Gastrocnemius medialis (tissue), 4 donors: ENCODE data around the gene NR3C2. TPM values are rescaled to one million over a fixed set of nuclear protein-coding genes. Genes with fewer than 3 reads are reported as not detected.

ENCODE experiments used
- ATAC-seq, 2 donors: fragments of 150-250 bp; one replicate each; pipeline ENCODE4 v1.9.1; 2016
- DNase-seq, 2 donors: peaks; one replicate each; pipeline ENCODE4 v3.0.0-alpha.2; 2019
- H3K27ac ChIP-seq, 4 donors: fragments of 200-600 bp; sonication (generic); 1 replicate in 1 of 4; 2 replicates in 3 of 4; pipeline ENCODE4 v1.5.1; 2016 to 2018; ENCODE audit warnings: mild to moderate bottlenecking in 2 of 4, moderate library complexity in 1 of 4
- H3K27me3 ChIP-seq, 3 donors: fragments of 200-600 bp; sonication (generic) in 2 of 3; 1 replicate in 1 of 3; 2 replicates in 2 of 3; pipeline versions ENCODE4 v1.5.1 to v1.6.0; 2016 to 2019; ENCODE audit warnings: mild to moderate bottlenecking in 1 of 3, moderate library complexity in 1 of 3
- H3K36me3 ChIP-seq, 2 donors: fragments of 200-600 bp; sonication (generic) in 1 of 2; one replicate each; pipeline ENCODE4 v1.5.1; 2017 to 2018
- H3K4me1 ChIP-seq, 2 donors: fragments of 200-600 bp; sonication (generic) in 1 of 2; one replicate each; pipeline ENCODE4 v1.5.1; 2016 to 2017; ENCODE audit warnings: mild to moderate bottlenecking in 2 of 2
- H3K4me3 ChIP-seq, 4 donors: fragments of 200-600 bp; sonication (generic) in 3 of 4; 1 replicate in 1 of 4; 2 replicates in 3 of 4; pipeline ENCODE4 v1.5.1; 2016 to 2019; ENCODE audit warnings: mild to moderate bottlenecking in 2 of 4
- H3K9me3 ChIP-seq, 3 donors: fragments of 200-600 bp; sonication (generic) in 2 of 3; 1 replicate in 1 of 3; 2 replicates in 2 of 3; pipeline ENCODE4 v1.5.1; 2016 to 2019
- POLR2A ChIP-seq, 2 donors: fragments of 450-650 bp; IDR thresholded peaks; one replicate each; pipeline ENCODE4 v1.6.1; 2017; ENCODE audit warnings: antibody characterized with exemption in 2 of 2, mild to moderate bottlenecking in 2 of 2, moderate library complexity in 2 of 2
- in situ Hi-C, 4 donors: fragments of 200-750 bp; cut with MboI; loops; one replicate each; pipeline versions ENCODE4 v1.15.0 to v1.8.0; 2017; ENCODE audit warnings: low sequenced_read_pairs in 4 of 4
- intact Hi-C: fragments of 100-400 bp; cut with DNase I; formaldehyde crosslinking; loops from one replicate; pipeline ENCODE4 v1.15.1; 2023; ENCODE audit warnings: low total_unique reads
- total RNA-seq, 4 donors: library from RNA; depleted of rRNA; stranded (reverse); fragments of >200 nt; gene quantifications; one replicate each; pipeline versions ENCODE4 v1.1.0 to v1.2.3, GENCODE V29; 2016
- TF ChIP-seq, protein P1 (sequence below), 5 experiments: fragments of 450-650 bp in 3 of 5; fragments of 200-600 bp in 2 of 5; sonication (generic) in 2 of 5; IDR thresholded peaks in 4 of 5; conservative IDR thresholded peaks in 1 of 5; 1 replicate in 4 of 5; 2 replicates in 1 of 5; pipeline ENCODE4 v1.5.1; 2016 to 2019; ENCODE audit warnings: antibody characterized with exemption in 5 of 5, mild to moderate bottlenecking in 3 of 5, moderate library complexity in 3 of 5

NR3C2 gene
- total RNA-seq, 4 donors from 2014 or later: 5.6 to 10.4 (median 8.1) TPM

DNA sequence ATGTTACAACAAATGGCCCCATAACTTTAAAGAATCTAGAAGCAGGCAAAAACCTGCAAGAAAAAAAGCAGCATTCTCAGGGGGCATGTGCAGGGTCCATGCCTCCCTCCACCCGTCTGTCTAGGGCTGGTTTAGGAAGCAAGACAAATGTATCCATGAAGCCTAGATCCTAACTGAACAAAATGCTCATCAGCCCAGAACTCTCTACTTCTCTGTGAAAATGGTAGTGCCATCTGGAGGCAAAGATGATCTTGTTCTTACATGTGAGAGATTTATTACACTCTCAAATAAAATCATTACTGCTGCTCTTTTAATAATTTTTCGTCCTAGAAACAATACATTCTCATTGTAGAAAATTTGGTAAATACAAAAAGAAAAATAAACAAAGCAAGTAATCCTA lies 26.7 kb downstream of the NR3C2 start:
- Histone ChIP-seq H3K36me3 (no peaks in the 10 kb centered on the region), H3K27me3 (no peaks in the 10 kb centered on the region), H3K4me3 (no peak overlapping the region), H3K4me1 (peaks cover 0 to 11% of the 10 kb centered on the region in 2 donors), H3K9me3 (no peaks in the 10 kb centered on the region), H3K27ac (no peak overlapping the region)
- DNase-seq (no peak), ATAC-seq (no peak)
- intact Hi-C loops (no loop called here), in situ Hi-C loops (no loop called here)
- no peak for TF ChIP-seq POLR2A (IDR thresholded peaks at IDR 0.05)
- TF ChIP-seq, protein P1, sequence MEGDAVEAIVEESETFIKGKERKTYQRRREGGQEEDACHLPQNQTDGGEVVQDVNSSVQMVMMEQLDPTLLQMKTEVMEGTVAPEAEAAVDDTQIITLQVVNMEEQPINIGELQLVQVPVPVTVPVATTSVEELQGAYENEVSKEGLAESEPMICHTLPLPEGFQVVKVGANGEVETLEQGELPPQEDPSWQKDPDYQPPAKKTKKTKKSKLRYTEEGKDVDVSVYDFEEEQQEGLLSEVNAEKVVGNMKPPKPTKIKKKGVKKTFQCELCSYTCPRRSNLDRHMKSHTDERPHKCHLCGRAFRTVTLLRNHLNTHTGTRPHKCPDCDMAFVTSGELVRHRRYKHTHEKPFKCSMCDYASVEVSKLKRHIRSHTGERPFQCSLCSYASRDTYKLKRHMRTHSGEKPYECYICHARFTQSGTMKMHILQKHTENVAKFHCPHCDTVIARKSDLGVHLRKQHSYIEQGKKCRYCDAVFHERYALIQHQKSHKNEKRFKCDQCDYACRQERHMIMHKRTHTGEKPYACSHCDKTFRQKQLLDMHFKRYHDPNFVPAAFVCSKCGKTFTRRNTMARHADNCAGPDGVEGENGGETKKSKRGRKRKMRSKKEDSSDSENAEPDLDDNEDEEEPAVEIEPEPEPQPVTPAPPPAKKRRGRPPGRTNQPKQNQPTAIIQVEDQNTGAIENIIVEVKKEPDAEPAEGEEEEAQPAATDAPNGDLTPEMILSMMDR (IDR thresholded peaks at IDR 0.05 in 4 of 5, conservative IDR thresholded peaks at IDR 0.05 in 1 of 5): no peak

- ATAC-seq: no peak
- in situ Hi-C loops: no loop called here
- intact Hi-C loops: no loop called here
- TF ChIP-seq POLR2A (IDR thresholded peaks at IDR 0.05): no peak
- TF ChIP-seq, protein P1 (IDR thresholded peaks at IDR 0.05 in 4 of 5, conservative IDR thresholded peaks at IDR 0.05 in 1 of 5): no peak
- DNase-seq: no peak
- no peak overlapping the region for H3K4me3 ChIP-seq
- peaks cover 0 to 14% of the 10 kb centered on the region in 2 donors for H3K4me1 ChIP-seq
- H3K9me3 ChIP-seq: no peaks in the 10 kb centered on the region
- no peaks in the 10 kb centered on the region for H3K36me3 ChIP-seq
- no peak overlapping the region for H3K27ac ChIP-seq
- H3K27me3 ChIP-seq: no peaks in the 10 kb centered on the region
Measured at GRCh38 chr4:148412460-148412994, 29.7 kb downstream of the NR3C2 start.

DNA sequence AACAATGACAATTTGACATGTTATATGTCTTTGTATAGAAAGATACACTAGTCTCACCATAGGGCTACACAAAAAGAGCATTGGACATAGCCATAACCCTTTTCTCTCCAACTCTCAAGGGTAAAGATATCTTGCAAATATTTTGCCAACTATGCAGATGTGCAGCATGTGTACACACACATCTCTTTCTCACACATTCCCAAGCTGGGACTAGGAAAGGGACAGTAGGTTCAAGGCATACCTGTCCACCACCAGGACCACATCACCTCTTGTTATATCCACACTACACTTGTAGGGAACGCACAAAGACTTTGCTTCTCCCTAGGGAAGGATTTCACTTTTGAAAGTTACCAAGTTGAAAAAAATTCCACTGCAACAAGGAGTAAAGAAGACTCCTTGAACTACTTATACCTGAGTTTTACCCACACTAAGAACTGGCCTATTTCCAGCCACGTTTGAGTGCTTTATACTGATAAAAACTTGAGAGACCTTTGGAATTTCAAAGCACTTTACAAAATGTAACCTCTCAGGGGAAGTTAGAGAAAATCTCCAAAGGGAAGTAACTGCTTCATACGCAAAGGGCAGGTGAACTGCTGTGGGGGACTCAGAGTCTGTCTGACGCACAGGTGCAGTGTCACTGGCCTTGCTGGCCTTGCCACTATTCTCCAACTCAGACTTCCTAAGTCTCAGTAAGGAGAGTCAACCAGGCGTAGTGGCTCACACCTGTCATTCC lies 36.9 kb downstream of the NR3C2 start:
- no peaks in the 10 kb centered on the region for H3K36me3 ChIP-seq
- intact Hi-C loops: no loop called here
- H3K27me3 ChIP-seq: no peaks in the 10 kb centered on the region
- no peak overlapping the region for H3K4me3 ChIP-seq
- ATAC-seq (no peak), DNase-seq (no peak)
- H3K9me3 ChIP-seq: no peaks in the 10 kb centered on the region
- in situ Hi-C loops: no loop called here
- no peak for TF ChIP-seq POLR2A (IDR thresholded peaks at IDR 0.05)
- TF ChIP-seq, protein P1 (IDR thresholded peaks at IDR 0.05 in 4 of 5, conservative IDR thresholded peaks at IDR 0.05 in 1 of 5): no peak
- peaks cover 8 to 23% of the 10 kb centered on the region in 2 donors for H3K4me1 ChIP-seq
- no peak overlapping the region for H3K27ac ChIP-seq

GRCh38 chr4:148398988-148399387 lies 43.2 kb downstream of the NR3C2 start:
- TF ChIP-seq, protein P1 (IDR thresholded peaks at IDR 0.05 in 4 of 5, conservative IDR thresholded peaks at IDR 0.05 in 1 of 5): no peak
- no peak for TF ChIP-seq POLR2A (IDR thresholded peaks at IDR 0.05)
- H3K27me3 ChIP-seq: no peaks in the 10 kb centered on the region
- intact Hi-C loops: no loop called here
- no peak overlapping the region for H3K4me3 ChIP-seq
- peaks cover 25 to 35% of the 10 kb centered on the region in 2 donors for H3K4me1 ChIP-seq
- no peak for DNase-seq
- in situ Hi-C loops: no loop called here
- H3K27ac ChIP-seq: no peak overlapping the region
- no peaks in the 10 kb centered on the region for H3K9me3 ChIP-seq
- no peak for ATAC-seq
- H3K36me3 ChIP-seq: no peaks in the 10 kb centered on the region
